ENCODE results near the gene TTLL5.

TTLL5 gene

GRCh38 chr14:75806352-75806832, 145.3 kb downstream of the TTLL5 start:
- TF ChIP-seq USF1 (IDR thresholded peaks at IDR 0.05) (no peak), TEAD4 (IDR thresholded peaks at IDR 0.05) (no peak), REST (IDR thresholded peaks at IDR 0.05; ENCODE audit: low read depth) (no peak), RAD21 (IDR thresholded peaks at IDR 0.05; ENCODE audit: low read depth) (no peak), NFIC (IDR thresholded peaks at IDR 0.05) (no peak), MAX (IDR thresholded peaks at IDR 0.05) (no peak), ZBTB7A (IDR thresholded peaks at IDR 0.05; ENCODE audit: low read depth) (no peak), CEBPB (IDR thresholded peaks at IDR 0.05) (no peak), TCF12 (IDR thresholded peaks at IDR 0.05; ENCODE audit: low read depth) (no peak), EP300 (IDR thresholded peaks at IDR 0.05; ENCODE audit: borderline replicate concordance) (no peak), TAF1 (IDR thresholded peaks at IDR 0.05; ENCODE audit: low read depth) (no peak), CREB1 (IDR thresholded peaks at IDR 0.05; ENCODE audit: low read depth) (no peak), YY1 (IDR thresholded peaks at IDR 0.05; ENCODE audit: low read depth) (no peak), EGR1 (IDR thresholded peaks at IDR 0.05) (no peak), FOXM1 (IDR thresholded peaks at IDR 0.05; ENCODE audit: borderline replicate concordance, low read depth) (no peak)

GRCh38 chr14:75807667-75808360, 146.8 kb downstream of the TTLL5 start:
- TF ChIP-seq YY1 (IDR thresholded peaks at IDR 0.05; ENCODE audit: low read depth) (no peak), CEBPB (IDR thresholded peaks at IDR 0.05) (no peak), CREB1 (IDR thresholded peaks at IDR 0.05; ENCODE audit: low read depth) (no peak), REST (IDR thresholded peaks at IDR 0.05; ENCODE audit: low read depth) (no peak), EGR1 (IDR thresholded peaks at IDR 0.05) (no peak), MAX (IDR thresholded peaks at IDR 0.05) (no peak), TEAD4 (IDR thresholded peaks at IDR 0.05) (no peak), USF1 (IDR thresholded peaks at IDR 0.05) (no peak), FOXM1 (IDR thresholded peaks at IDR 0.05; ENCODE audit: borderline replicate concordance, low read depth) (no peak)

- TF ChIP-seq MAX (IDR thresholded peaks at IDR 0.05) (0 out of 2 replicates have a peak, but pooled peaks have one; percentile 8), EGR1 (IDR thresholded peaks at IDR 0.05) (no peak)
These were observed 150.2 kb downstream of the TTLL5 start for GRCh38 chr14:75811136-75811829.

- TF ChIP-seq EP300 (IDR thresholded peaks at IDR 0.05; ENCODE audit: borderline replicate concordance) (peak; percentile 55; the same call in 1 of the 2 replicates), RAD21 (IDR thresholded peaks at IDR 0.05; ENCODE audit: low read depth) (no peak), FOXM1 (IDR thresholded peaks at IDR 0.05; ENCODE audit: borderline replicate concordance, low read depth) (peak; percentile 25; the same call in 1 of the 2 replicates), TEAD4 (IDR thresholded peaks at IDR 0.05) (peak; percentile 90), USF1 (IDR thresholded peaks at IDR 0.05) (no peak), REST (IDR thresholded peaks at IDR 0.05; ENCODE audit: low read depth) (no peak), CEBPB (IDR thresholded peaks at IDR 0.05) (no peak), EGR1 (IDR thresholded peaks at IDR 0.05) (no peak), TAF1 (IDR thresholded peaks at IDR 0.05; ENCODE audit: low read depth) (no peak), NFIC (IDR thresholded peaks at IDR 0.05) (peak; percentile 44), CREB1 (IDR thresholded peaks at IDR 0.05; ENCODE audit: low read depth) (no peak), TCF12 (IDR thresholded peaks at IDR 0.05; ENCODE audit: low read depth) (peak; percentile 72), MAX (IDR thresholded peaks at IDR 0.05) (0 out of 2 replicates have a peak, but pooled peaks have one; percentile 8), ZBTB7A (IDR thresholded peaks at IDR 0.05; ENCODE audit: low read depth) (no peak), YY1 (IDR thresholded peaks at IDR 0.05; ENCODE audit: low read depth) (no peak)
These were observed 150.9 kb downstream of the TTLL5 start for GRCh38 chr14:75811872-75812499.
